SH-SY5Y (cell line): Measurements from ENCODE around the gene SNX30.

Source experiments
- GATA2 ChIP-seq: IDR thresholded peaks from 2 replicates; pipeline ENCODE4 v1.6.1; 2011; ENCODE audit warnings: mild to moderate bottlenecking, low read depth, low read length
- GATA3 ChIP-seq: IDR thresholded peaks from 2 replicates; pipeline ENCODE4 v1.6.1; 2011; ENCODE audit warnings: low read depth, mild to moderate bottlenecking, low read length, moderate library complexity

DNA sequence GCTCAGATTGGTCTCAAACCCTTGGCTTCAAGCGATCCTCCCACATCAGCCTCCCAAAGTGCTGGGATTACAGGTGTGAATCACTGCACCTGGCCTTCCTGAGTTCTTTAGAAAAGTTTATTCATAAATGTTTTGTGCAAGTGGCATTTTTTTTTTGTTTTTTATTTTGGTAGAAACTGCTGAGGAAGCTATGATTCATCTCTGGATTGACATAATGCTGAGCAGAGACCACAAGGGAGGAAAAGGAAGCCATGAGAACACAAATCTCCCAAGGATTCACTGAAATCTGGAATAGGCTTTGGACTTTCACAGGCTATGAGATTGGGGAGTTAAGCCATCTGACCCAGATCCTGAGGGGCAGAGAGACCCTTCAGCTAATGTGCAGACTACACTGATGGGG lies 143.5 kb downstream of the SNX30 start:
- no peak for TF ChIP-seq GATA2
- TF ChIP-seq GATA3, result no peak
